ENCODE measurements around the gene PLCD3.

PLCD3 gene

DNA sequence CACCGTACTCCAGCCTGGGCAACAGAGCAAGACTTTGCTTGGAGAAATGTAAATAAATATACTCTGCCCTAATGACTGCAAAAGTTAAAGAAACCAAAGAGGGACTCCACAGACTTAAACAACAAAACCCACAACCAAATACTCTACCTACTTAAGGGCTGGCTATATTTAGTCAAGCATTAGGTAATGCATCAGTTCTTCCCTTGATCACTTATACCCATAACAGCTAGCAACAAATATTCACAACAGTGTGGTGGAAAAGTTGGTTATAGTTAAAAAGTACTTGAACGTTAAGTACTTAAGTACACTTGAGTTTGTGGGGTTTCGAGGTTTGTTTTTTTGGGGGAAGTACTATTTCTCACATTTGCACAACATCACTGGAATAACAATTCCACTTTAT is 23.9 kb upstream of the PLCD3 start:
- TF ChIP-seq, protein P1, sequence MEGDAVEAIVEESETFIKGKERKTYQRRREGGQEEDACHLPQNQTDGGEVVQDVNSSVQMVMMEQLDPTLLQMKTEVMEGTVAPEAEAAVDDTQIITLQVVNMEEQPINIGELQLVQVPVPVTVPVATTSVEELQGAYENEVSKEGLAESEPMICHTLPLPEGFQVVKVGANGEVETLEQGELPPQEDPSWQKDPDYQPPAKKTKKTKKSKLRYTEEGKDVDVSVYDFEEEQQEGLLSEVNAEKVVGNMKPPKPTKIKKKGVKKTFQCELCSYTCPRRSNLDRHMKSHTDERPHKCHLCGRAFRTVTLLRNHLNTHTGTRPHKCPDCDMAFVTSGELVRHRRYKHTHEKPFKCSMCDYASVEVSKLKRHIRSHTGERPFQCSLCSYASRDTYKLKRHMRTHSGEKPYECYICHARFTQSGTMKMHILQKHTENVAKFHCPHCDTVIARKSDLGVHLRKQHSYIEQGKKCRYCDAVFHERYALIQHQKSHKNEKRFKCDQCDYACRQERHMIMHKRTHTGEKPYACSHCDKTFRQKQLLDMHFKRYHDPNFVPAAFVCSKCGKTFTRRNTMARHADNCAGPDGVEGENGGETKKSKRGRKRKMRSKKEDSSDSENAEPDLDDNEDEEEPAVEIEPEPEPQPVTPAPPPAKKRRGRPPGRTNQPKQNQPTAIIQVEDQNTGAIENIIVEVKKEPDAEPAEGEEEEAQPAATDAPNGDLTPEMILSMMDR (IDR thresholded peaks at IDR 0.05), result no peak

DNA sequence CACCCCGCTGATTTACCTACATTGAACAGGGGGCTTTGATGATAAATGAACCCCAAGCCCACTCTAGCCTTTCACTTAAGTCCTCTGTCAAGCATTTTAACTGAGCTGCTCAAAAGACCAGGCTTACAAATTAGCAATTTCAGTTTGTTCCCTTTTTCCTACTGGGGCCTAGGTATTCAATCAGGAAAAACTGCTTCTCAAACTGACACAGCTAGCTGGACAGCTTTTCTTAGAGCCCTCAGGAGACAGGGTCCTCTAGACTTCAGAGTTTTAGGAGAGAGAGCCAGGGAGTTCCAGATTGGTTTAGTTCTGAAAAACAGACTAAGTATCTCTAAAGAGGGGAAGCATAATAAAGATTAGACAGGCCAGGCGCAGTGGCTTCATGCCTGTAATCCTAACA is 23.2 kb upstream of the PLCD3 start:
- TF ChIP-seq, protein P1 (IDR thresholded peaks at IDR 0.05), result no peak

DNA sequence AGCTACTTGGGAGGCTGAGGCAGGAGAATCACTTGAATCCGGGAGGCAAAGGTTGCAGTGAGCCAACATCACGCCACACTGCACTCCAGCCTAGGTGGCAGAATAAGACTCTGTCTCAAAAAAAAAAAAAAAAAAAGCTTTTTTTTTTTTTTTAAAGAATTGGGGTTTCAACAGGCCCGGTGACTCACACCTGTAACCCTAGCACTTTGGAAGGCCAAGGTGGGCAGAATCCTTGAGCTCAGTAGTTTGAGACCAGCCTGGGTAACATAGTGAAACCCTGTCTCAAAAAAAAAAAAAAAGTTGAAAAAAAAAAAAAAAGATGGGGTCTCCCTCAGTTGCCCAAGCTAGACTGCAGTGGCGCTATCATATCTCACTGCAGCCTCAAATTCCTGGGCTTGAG is 22.7 kb upstream of the PLCD3 start:
- TF ChIP-seq, protein P1 (IDR thresholded peaks at IDR 0.05), result no peak

DNA sequence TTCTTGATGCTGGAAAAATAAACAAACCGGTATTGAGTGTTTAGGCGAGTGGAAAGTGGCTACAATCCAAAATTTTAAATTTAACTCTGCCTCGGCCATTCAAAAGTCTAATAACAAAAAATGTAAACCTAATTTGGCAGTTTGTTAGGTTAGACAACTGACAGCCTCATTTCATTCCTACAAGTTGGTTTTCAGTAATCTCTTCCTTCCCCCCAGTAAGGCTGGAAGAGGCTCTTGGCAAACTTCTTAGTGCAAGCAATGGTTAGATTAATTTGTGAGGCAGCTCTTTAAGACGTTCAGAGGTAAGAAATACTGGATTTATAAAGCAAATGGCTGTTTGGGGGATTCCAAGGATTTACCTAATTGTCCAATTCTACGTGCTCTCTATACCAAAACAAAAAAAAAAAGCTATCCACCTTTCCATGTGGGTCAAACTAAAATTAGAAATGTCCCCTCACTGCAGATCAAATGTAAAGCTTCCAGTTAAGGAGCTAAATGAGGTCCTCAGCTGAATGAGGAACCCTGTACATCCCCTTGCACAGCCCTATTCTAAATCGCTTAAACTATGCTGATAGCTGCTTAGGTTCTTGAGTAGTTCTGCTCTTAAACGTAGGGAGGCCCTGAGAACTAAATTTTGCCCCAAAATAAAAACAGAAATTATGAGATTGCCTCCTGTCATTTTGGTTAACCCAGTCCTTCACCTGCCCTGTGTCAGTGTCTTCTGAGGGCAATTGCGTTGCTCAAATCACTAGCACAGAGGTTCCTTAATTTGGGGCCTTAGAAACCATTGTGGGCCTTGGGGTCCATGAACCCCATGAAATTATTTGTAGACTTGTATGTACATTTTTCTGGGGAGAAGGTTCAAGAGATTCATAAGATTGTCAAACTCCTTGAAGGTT is 18.8 kb upstream of the PLCD3 start:
- TF ChIP-seq, protein P1 (IDR thresholded peaks at IDR 0.05), result no peak

DNA sequence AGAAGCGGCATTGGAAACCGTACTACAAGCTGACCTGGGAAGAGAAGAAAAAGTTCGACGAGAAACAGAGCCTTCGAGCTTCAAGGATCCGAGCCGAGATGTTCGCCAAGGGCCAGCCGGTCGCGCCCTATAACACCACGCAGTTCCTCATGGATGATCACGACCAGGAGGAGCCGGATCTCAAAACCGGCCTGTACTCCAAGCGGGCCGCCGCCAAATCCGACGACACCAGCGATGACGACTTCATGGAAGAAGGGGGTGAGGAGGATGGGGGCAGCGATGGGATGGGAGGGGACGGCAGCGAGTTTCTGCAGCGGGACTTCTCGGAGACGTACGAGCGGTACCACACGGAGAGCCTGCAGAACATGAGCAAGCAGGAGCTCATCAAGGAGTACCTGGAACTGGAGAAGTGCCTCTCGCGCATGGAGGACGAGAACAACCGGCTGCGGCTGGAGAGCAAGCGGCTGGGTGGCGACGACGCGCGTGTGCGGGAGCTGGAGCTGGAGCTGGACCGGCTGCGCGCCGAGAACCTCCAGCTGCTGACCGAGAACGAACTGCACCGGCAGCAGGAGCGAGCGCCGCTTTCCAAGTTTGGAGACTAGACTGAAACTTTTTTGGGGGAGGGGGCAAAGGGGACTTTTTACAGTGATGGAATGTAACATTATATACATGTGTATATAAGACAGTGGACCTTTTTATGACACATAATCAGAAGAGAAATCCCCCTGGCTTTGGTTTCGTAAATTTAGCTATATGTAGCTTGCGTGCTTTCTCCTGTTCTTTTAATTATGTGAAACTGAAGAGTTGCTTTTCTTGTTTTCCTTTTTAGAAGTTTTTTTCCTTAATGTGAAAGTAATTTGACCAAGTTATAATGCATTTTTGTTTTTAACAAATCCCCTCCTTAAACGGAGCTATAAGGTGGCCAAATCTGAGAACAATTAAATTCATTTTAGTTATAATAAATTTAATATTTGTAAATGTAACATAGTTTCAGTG is 17.7 kb upstream of the PLCD3 start:
- TF ChIP-seq, protein P1 (IDR thresholded peaks at IDR 0.05), result no peak

DNA sequence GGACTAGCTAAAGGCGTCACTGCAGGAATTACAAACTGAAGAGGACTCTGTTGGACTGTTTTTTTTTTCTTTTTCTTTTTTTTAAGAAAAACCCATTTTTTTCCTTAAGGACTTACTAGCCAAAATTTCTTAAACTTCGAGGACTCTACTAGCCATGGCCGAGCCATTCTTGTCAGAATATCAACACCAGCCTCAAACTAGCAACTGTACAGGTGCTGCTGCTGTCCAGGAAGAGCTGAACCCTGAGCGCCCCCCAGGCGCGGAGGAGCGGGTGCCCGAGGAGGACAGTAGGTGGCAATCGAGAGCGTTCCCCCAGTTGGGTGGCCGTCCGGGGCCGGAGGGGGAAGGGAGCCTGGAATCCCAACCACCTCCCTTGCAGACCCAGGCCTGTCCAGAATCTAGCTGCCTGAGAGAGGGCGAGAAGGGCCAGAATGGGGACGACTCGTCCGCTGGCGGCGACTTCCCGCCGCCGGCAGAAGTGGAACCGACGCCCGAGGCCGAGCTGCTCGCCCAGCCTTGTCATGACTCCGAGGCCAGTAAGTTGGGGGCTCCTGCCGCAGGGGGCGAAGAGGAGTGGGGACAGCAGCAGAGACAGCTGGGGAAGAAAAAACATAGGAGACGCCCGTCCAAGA is 16.8 kb upstream of the PLCD3 start:
- TF ChIP-seq, protein P1 (IDR thresholded peaks at IDR 0.05), result peak; percentile 82

Data from LNCAP (cell line).